A549 (cell line): ENCODE results near the gene C2CD2.

Experiments used
- ATOH8 ChIP-seq: fragments of 250-450 bp; sonication (Bioruptor Pico); IDR thresholded peaks from 2 replicates; pipeline ENCODE4 v1.5.0; 2020; ENCODE audit warnings: low read depth, mild to moderate bottlenecking, moderate library complexity
- CTCF ChIP-seq: fragments of >200 bp; sonication (Bioruptor Twin); formaldehyde crosslinking; IDR thresholded peaks from 3 replicates; pipeline ENCODE4 v1.5.1; 2016
- EHMT2 ChIP-seq: fragments of 200-600 bp; sonication (generic); IDR thresholded peaks from 2 replicates; pipeline ENCODE4 v1.6.1; 2016; ENCODE audit warnings: antibody characterized with exemption, low read depth, mild to moderate bottlenecking, moderate library complexity
- EP300 ChIP-seq, 2 experiments: fragments of >200 bp; sonication (Bioruptor Twin); formaldehyde crosslinking; IDR thresholded peaks; 2 replicates in 1 of 2; 3 replicates in 1 of 2; pipeline ENCODE4 v1.6.1; 2016 to 2017
- JUN ChIP-seq, 2 experiments: fragments of >200 bp; sonication (Bioruptor Twin); formaldehyde crosslinking; IDR thresholded peaks; 2 replicates in 1 of 2; 3 replicates in 1 of 2; pipeline ENCODE4 v1.6.1; 2016 to 2017
- JUNB ChIP-seq: fragments of >200 bp; sonication (Bioruptor Twin); formaldehyde crosslinking; IDR thresholded peaks from 2 replicates; pipeline ENCODE4 v1.6.1; 2016
- MAX ChIP-seq: IDR thresholded peaks from 2 replicates; pipeline ENCODE4 v1.6.1; 2012
- MYC ChIP-seq: IDR thresholded peaks from 2 replicates; pipeline ENCODE4 v1.6.1; 2012; ENCODE audit warnings: mild to moderate bottlenecking, inconsistent platforms, low read length, improper control_type of control experiment, borderline replicate concordance
- NPAS2 ChIP-seq: fragments of 250-450 bp; sonication (Bioruptor Pico); IDR thresholded peaks from 2 replicates; pipeline ENCODE4 v1.8.0; 2022; ENCODE audit warnings: mild to moderate bottlenecking, moderate library complexity, borderline replicate concordance
- PBX3 ChIP-seq: IDR thresholded peaks from 2 replicates; pipeline ENCODE4 v1.6.1; 2012
- POLR2A ChIP-seq: IDR thresholded peaks from 2 replicates; pipeline ENCODE4 v1.6.1; 2012; ENCODE audit warnings: mild to moderate bottlenecking, low read length
- RAD21 ChIP-seq, 2 experiments: fragments of >200 bp in 1 of 2; sonication (Bioruptor Twin) in 1 of 2; formaldehyde crosslinking in 1 of 2; IDR thresholded peaks in 1 of 2; conservative IDR thresholded peaks in 1 of 2; 2 replicates in 1 of 2; 3 replicates in 1 of 2; pipeline ENCODE4 v1.6.1; 2012 to 2018; ENCODE audit warnings: inconsistent platforms in 1 of 2
- RCOR1 ChIP-seq: fragments of 150-350 bp; IDR thresholded peaks from 2 replicates; pipeline ENCODE4 v1.6.1; 2014; ENCODE audit warnings: antibody characterized with exemption, low read length, low read depth
- ZC3H11A ChIP-seq: fragments of 450-650 bp; IDR thresholded peaks from 2 replicates; pipeline ENCODE4 v1.6.1; 2014; ENCODE audit warnings: antibody characterized with exemption, mild to moderate bottlenecking

GRCh38 chr21:41876928-41877652 lies 76.7 kb downstream of the C2CD2 start:
- no peak for TF ChIP-seq CTCF
- no peak for TF ChIP-seq RAD21 (conservative IDR thresholded peaks at IDR 0.05 in 1 of 2, IDR thresholded peaks at IDR 0.05 in 1 of 2)
- TF ChIP-seq MAX, result no peak
- no peak for TF ChIP-seq POLR2A
- TF ChIP-seq EP300 (IDR thresholded peaks at IDR 0.05), result no peak
- no peak for TF ChIP-seq PBX3
- no peak for TF ChIP-seq NPAS2 (CRISPR knock-in tag)
- TF ChIP-seq MYC, result no peak
- TF ChIP-seq JUNB, result no peak
- no peak for TF ChIP-seq JUN (IDR thresholded peaks at IDR 0.05)
- TF ChIP-seq ZC3H11A, result no peak
- TF ChIP-seq RCOR1, result no peak
- TF ChIP-seq ATOH8 (CRISPR knock-in tag), result no peak
- no peak for TF ChIP-seq EHMT2
